Measurements from ENCODE around the gene ESYT3. TPM values are rescaled to one million over a fixed set of nuclear protein-coding genes. Genes with fewer than 3 reads are reported as not detected.
A peak's percentile ranks its signal among the peaks of the same experiment; 100 is the strongest.

The ESYT3 gene
- total RNA-seq, 1 experiment from 2014 or later = 6.3 TPM

GRCh38 chr3:138445236-138445635 is 10.8 kb downstream of the ESYT3 start:
- H2BK15ac ChIP-seq (ENCODE audit: low read depth, low read length) = no peak overlapping the region
- H2BK20ac ChIP-seq (ENCODE audit: low read depth, low read length, poor library complexity, severe bottlenecking) = no peak overlapping the region
- no peak overlapping the region for H4K91ac ChIP-seq (ENCODE audit: insufficient read length, low read depth, low read length)
- no peaks in the 10 kb centered on the region for H3K79me2 ChIP-seq (ENCODE audit: insufficient read depth, low read length)
- no peak overlapping the region for H3K56ac ChIP-seq (ENCODE audit: insufficient read length, low read depth, low read length)
- no peak overlapping the region for H3K4me2 ChIP-seq (ENCODE audit: insufficient read depth, insufficient read length, low read length)
- H3K4me3 Mint-ChIP-seq = no peak overlapping the region
- H2BK5ac ChIP-seq (ENCODE audit: insufficient read length, low read length) = no peak overlapping the region
- no peak overlapping the region for H3K27ac ChIP-seq (ENCODE audit: insufficient read length, low read depth, low read length)
- H3K27ac Mint-ChIP-seq = peak overlapping the region in 1 of 3 experiments; percentile 50; a peak in 2 of 7 replicates
- no peaks in the 10 kb centered on the region for H3K27me3 ChIP-seq (ENCODE audit: insufficient read depth, low read length)
- no peaks in the 10 kb centered on the region for H3K9me3 Mint-ChIP-seq
- no peak overlapping the region for H3K18ac ChIP-seq (ENCODE audit: insufficient read length, low read depth, low read length)
- peaks cover 13 to 15% of the 10 kb centered on the region in 2 experiments for H3K4me1 Mint-ChIP-seq
- no peak overlapping the region for H2BK12ac ChIP-seq (ENCODE audit: insufficient read length, low read depth, low read length)
- no peaks in the 10 kb centered on the region for H3K4me1 ChIP-seq (ENCODE audit: insufficient read depth, low read length)
- no peaks in the 10 kb centered on the region for H3K27me3 Mint-ChIP-seq (ENCODE audit: low read depth)
- no peaks in the 10 kb centered on the region for H3K23me2 ChIP-seq (ENCODE audit: insufficient read length, low read depth, low read length, poor library complexity, severe bottlenecking)
- H3K9me3 ChIP-seq (ENCODE audit: control insufficient read depth, low read depth, low read length) = no peaks in the 10 kb centered on the region
- no peak overlapping the region for H3K23ac ChIP-seq (ENCODE audit: insufficient read length, low read depth, low read length)
- H3K79me1 ChIP-seq (ENCODE audit: insufficient read depth, low read depth, low read length, poor library complexity, severe bottlenecking) = no peaks in the 10 kb centered on the region
- H3T11ph ChIP-seq (ENCODE audit: low read length) = no peak overlapping the region
- DNase-seq = no peak
- no CpG with 5 or more reads among the region's 7 CpGs for WGBS (ENCODE audit: extremely low coverage, insufficient read length, low lambda C conversion rate)
- TF ChIP-seq CTCF (conservative IDR thresholded peaks at IDR 0.05) = no peak
- no peak overlapping the region for H4K8ac ChIP-seq (replicated peaks; ENCODE audit: insufficient read length, low read depth, low read length)
- H3K4ac ChIP-seq (ENCODE audit: low read depth, low read length) = no peak overlapping the region
- H4K5ac ChIP-seq (ENCODE audit: insufficient read length, low read depth, low read length) = no peak overlapping the region
- no peaks in the 10 kb centered on the region for H3K36me3 Mint-ChIP-seq (ENCODE audit: insufficient read depth in 1 of 3, low read depth in 3 of 3)
- no peak overlapping the region for H2BK120ac ChIP-seq (ENCODE audit: low read depth, low read length, poor library complexity, severe bottlenecking)
- no peaks in the 10 kb centered on the region for H4K20me1 ChIP-seq (ENCODE audit: control insufficient read depth, insufficient read depth, insufficient read length)
- no peak overlapping the region for H3K14ac ChIP-seq (ENCODE audit: insufficient read depth, low read length)
- no peak overlapping the region for H2AFZ ChIP-seq (ENCODE audit: low read length)
- H3K9ac ChIP-seq (ENCODE audit: extremely low read depth, insufficient read length, low read length) = no peak overlapping the region
- H2AK5ac ChIP-seq (ENCODE audit: insufficient read length, low read length) = no peak overlapping the region
